NOMO-1 (cell line): ENCODE measurements around the gene KRT1.
"Not testable (repeated sequence)": the region's sequence is repeated elsewhere in the genome, so short reads cannot be mapped to it uniquely, and the experiment has no call there.

Experiments used
- DNase-seq, 2 experiments: peaks; one replicate each; lab custom pipeline; 2025; ENCODE audit not compliant: unreplicated experiment in 2 of 2; lab: John Stamatoyannopoulos, UW

The KRT1 gene

DNA sequence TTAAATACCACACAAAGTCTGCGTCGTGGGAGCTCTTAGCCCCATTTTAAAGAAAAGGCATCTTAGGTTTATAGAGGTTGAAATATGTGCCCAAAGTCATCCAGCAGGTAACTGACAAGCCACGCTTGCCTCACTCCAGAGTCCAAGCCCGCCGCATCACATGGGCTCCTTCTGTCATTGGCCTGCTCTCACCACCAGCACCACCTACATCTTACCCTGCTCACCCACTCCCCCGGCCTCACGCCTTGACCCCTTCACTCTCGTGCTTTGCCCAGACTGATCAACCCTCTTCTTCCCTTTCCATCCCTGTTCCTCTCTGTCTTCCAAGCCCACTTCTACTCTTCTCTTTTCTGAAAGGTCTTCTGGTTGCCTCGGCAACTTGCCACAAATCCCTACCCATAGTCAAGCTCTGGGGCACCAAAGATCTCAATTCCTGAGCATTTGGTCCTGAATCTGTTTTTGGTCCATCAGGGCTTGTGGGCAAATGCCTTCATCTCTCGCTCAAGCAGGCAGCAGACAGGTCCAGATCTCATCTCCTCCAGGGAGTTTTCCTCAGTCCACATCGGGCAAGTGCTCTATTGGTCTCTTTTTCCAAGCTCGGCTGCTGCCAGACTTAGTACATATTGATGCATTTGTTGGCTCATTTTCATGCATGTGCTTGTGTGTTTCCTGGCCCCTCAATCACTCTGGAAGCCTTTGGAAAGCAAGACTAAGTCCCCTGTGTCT lies 3.5 kb upstream of the KRT1 start:
- DNase-seq: no peak

DNA sequence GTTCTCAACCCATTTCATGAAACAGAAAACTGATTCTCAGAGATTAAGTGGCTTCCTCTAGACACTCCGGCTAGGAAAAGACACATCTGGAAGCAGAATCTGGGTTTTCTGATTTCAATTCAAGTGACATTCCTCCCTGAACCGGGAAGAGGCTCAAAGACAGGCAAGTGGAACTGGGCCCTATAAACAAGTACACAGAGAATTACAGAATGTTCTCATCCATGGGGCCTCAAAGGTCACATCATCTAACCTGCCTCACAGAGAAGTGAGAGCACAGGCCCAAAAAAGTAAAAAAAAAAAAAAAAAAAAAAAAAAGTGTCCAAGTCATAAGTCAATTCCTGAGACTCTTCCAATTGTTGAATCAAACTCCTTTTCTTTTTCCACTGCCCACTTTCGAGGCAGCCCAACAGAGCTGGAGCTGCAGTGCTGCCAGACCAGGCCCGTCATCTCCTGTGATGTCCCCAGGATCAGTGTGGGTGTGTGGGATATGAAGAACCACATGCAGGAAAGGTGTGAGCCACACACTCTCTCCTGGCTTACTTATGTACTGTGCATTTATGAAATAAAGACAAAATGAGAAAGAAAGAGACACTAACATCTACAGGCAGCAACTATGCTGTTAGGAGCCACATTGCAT lies 2.8 kb upstream of the KRT1 start:
- DNase-seq: no peak

DNA sequence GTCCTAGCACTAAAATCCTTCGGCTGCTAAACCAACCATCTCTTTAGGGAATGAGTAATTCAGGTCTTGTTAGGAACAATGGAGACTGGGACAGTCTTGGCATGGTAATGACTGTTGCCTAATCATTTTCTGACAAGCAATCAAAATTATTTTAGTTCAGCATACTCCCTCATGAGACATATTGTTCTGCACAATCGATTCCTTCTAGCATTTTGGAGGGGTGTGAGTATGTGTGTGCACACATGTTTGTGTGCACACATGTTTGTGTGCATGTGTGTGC lies 2.1 kb upstream of the KRT1 start:
- no peak for DNase-seq

DNA sequence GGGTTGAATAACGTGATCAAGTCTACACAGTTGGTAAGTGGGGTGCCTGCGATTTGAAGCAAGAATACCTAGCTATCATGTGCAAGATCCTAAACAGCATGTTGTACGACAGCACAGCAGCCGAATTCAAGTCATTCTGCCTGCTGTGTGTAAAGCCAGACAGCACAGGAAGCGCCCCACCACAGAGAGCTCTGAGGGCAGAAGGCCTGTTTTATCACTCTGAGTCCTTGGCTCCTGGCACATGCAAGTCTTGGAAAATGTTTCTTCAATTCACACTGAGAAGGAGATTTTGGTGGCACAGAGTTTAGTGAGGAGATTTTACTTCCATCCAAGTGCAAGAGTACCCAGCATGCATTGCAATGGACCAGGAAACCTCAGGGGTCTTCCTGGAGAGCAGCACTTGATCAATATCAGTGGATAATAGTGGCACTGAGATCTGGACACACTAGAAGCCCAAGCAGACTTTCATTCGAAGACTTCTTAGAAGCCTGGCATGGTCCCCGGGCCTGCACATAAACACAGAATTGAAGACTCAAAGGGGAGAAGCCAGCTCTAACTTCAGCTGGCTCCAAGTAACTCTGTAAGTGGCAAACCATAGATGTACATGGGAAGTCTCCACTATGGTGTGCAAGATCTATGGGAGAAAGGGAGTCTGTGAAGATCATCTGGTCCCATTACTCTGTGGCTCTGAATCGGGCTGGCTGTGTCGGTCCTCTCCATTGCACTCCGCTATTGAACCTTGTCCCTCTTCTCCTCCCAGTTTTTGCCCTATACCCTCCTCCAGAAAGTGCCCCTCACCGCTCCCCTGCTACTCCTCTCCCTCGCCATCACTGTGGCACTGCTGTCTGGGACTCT lies 1.5 kb upstream of the KRT1 start:
- no peak for DNase-seq

DNA sequence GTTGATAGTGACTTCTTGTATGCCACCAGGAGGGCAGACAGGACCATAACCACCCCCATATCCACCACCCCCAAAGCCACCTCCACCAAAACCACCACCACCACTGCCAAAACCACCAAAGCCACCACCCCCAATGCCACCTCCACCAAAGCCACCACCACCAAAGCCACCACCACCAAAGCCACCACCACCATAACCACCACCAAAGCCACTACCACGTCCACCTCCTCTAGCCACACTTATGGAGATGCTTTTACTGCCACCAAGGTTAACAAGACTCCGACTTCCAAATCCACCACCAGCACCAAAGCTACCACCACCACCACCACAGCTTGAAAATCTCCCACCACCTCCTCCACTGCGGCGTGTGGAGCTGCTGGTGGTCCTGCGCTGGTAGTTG lies 332 bp downstream of the KRT1 start:
- no peak for DNase-seq

DNA sequence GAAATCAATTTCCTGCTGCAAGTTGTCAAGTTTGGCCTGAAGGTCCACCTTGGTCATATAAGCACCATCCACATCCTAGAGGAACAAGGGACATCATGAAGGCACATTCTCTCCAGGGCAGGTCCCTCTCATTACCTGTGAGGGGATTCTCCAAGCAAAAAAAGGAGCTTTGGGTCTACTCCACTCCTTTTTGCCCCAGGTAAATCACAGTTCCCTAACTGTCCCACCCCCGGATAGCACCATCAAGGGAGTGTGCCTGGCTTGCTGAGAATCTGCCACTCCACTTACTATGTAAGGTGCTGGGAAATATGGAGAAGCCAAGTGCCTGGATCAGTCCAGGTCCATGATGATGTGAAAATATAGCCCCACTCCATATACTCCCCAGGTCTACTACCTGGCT lies 2.5 kb downstream of the KRT1 start:
- DNase-seq: no peak

DNA sequence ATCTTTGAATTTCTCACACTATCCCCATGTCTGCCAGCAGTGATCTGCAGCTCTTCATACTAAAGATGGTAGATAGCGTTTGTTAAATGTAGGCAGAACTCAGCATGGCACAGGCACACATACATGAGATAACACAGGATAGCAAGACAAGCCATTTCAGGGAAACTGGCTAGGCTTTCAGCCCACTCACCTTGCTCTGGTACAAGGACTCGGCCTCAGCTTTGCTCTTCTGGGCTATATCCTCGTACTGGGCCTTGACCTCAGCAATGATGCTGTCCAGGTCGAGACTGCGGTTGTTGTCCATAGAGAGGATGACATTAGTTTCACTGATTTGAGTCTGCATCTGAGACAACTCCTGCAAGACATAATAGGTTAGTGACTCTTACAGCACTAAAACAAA lies 3.1 kb downstream of the KRT1 start:
- no peak for DNase-seq

DNA sequence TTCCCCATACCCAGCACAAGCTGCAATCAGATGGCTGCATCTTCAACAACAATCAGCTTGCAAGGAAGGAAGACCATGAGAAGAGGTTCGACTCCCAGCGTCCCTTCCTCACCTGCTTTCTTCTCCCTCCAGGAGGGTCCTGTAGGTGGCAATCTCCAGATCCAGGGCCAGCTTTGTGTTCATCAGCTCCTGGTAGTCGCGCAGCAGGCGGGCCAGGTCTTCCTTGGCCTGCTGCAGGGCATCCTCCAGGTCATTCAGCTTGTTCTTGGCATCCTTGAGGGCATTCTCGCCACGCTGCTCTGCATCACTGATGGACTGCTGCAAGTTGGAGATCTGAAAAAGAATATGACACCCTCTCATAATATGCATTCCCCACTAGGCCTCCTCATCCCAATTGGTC lies 4.0 kb downstream of the KRT1 start:
- no peak for DNase-seq

DNA sequence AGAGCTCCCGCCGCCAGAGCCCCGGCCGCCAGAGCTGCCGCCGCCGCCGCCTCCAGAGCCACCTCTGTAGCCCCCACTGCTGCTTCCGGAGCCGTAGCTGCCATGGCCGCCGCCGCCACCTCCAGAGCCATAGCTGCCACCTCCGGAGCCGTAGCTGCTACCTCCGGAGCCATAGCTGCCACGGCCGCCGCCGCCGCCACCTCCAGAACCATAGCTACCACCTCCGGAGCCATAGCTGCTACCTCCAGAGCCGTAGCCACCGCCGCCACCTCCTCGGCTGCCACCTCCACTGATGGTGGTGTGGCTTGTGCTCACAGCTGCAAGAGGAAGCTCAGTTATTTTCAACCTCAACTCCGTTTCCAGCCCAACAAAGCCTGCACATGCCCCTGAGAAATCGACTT lies 4.9 kb downstream of the KRT1 start:
- no peak for DNase-seq

DNA sequence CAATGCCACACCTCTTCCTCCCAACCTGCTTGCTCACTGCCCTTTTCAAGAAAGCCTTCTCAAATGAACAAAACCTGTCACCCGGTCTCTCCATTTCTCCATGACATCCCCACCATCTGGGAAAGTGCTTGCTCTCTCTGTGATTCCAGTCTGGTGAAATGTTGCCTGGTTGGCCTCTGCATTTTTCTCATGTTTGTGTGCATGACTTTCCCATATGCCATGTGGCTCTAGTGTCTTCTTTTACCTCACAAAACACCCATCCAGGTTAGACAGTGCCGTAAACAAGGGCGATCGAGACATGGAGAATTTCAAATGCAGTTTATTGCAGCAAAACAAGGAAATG lies 5.8 kb downstream of the KRT1 start:
- DNase-seq: no peak

DNA sequence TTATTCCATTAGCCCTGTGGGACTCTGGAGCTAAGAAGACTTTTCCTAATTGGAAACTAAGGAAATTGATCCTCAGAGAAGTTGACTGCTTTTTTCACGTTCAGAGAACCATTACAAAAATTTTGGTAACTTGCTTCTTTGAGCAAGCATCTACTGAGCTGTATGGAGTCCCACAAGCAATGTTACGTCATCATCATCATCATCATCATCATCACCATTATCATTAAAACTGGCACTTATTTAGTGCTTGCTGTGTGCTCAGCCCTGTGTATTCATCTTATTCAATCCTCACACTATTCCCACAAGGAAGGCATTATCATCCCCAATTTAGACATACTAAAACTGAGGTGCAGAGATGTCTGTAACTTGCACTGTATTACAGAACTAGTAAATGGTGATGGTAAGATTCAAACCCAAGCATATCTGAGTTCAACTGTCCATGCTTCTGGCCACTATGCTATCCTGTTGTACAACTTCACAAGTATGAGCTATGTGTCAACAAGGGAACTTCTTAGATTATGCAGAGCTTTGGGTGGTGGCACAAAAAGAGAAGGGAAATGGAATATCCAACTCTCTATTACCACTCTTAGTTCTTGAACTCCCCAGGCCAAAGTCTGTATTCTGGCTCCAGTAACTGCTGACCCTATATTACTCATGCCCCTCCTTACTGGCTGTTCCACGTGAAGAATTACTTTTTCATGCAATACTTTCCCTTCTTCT lies 6.3 kb downstream of the KRT1 start:
- DNase-seq: no peak

DNA sequence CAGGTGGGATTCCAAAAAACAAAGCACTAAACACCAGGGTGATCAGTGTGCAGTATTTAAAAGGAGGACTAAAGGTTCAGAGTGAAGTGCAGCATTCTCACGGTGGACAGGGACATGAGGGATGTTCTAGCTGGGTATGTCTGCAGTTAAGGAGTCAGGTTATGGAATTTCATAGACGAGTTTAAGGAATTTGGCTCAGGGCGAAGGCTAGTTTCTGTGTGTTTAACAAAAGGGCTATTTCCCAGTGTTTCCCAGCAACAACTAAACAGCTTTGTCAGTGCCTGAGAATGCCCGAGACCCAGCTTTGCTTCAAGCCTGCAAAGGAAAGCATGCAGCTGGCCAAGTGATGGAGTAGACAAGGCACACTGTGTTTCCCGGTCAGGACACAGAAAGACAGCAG lies 7.0 kb downstream of the KRT1 start:
- DNase-seq: no peak

DNA sequence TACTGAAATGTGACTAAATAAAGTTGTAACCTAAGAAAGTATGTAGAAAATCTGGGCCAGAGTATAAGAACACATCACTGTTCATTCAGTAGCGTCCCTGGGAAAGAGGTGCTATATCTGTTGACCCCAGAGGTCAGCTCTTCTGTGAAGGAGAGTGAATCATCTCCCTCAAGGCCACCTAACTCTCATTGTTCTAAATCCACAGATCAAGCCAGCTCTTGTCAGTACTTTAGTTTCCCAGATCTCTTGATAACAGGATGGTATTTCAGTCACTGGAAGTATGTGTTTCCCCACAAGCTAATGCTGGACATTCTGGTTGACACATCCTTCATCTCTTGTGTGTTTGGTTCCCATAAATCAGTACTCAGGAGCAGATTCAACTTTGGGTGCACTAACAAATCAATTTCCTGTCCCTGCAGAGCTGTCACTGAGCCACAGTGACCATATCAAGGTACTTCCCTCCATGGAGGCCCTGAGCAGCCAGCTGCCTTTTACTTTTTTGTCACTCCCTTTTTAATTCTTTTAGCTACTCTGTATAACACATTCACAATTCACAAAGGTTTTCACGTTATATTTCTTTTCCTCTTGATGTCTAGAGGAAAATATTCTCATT lies 7.8 kb downstream of the KRT1 start:
- no peak for DNase-seq

DNA sequence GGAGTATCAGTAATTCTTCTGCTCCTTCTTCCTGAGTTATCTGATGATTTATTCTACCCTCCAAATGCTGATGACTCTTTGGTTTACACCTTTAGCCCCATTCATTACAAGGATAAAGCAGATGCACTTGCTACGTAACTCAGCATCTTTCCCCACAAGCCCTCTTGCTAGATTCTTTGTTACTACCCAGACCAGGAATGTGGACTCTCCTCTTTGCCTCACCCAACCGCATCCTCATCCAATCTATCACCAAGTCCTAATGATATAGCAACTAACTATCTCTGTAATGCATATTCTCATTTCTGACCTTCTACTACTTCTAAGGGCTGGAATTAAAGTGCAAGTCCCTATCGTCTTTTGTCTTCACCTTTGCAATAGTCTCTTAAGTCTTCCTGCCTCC lies 9.2 kb downstream of the KRT1 start:
- DNase-seq: no peak

DNA sequence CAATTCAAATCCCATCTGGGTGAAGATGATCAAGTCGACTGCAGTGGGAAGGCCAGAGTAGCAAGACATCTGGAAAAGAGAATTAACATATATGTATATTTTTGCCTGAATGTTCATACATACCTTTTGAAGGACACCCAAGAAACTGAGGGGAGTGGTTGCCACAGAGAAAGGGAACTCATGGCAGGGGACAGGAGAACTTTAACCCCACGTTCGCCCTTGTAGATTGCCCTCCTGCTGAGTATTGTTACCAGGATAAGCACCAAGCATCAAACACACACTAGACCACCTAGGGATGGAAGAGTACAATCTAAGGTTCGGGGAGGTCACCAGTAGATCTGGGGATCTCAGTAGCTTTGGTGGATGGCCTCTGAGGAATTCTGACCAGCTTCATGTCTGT lies 9.7 kb downstream of the KRT1 start:
- DNase-seq: no peak

DNA sequence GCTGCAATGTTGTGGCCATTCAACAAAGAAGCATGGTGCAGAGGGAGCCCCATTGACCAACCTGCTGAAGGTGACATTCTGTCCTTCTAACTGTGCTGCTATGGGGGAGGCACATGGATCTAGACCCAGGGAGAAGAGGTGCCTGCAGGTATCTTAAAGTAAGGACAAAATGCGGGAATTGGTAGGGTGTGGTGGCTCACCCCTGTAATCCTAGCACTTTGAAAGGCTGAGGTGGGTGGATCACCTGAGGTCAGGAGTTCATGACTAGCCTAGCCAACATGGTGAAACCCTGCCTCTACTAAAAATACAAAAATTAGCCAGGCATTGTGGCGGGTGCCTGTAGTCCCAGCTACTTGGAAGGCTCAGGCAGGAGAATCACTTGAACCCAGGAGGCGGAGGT lies 10.3 kb downstream of the KRT1 start:
- not testable (repeated sequence) for DNase-seq

DNA sequence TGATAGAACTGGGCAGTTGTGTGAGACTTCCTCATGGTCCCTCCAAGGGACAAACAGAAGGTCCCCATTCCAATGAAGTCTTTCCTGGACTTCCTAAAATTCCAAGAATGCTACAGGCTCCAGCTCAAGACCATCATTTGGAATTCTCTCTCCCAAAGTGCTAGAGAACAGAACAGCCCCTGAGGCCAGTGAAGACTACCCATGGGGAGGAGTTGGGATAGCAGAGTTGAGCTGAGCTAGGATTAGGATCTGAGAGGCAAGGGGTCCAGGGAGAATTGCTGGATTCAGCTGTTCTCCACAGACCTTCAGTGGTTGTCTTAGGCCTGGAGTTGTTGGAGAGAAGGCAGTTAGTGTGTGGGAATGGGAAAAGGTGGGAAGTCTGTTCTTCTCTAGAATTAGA lies 10.8 kb downstream of the KRT1 start:
- DNase-seq: no peak

DNA sequence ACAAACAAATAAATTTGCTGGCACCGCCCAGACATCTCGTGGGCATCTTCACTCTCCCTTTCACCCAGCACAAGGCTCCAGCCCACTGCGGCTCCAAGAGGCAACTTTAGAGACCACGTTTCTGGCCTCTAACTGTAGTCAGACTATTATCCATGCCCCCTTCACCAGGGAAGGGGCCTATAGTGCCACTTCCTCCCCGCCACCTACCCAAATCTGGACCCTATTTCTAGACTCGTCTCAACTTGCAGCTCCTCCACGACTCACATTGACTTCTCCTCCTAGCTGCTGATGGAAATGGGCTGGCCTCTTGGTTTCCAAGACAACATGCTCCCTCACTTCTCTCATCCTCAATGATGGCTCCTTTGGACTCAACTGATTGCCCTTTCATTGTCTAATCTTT lies 12.3 kb downstream of the KRT1 start:
- DNase-seq: no peak

DNA sequence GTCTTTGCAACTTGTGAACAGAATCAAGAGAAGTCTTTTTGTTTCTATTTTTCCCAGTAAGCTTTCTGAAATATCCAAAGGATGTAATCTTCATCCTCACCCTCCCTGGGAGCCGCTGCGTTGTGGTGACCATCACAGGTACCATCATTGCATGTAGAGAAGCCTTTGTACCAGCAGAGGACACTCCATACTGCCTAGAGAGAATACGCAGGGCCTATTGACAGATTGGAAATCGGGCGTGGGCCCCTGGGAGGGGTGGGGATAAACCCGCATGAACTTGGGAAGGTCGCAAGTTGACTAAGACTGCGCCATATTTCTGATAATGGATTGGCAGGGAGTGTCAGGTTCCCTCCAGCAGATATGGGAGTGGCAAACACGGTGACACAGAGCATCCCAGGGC lies 12.7 kb downstream of the KRT1 start:
- no peak for DNase-seq

DNA sequence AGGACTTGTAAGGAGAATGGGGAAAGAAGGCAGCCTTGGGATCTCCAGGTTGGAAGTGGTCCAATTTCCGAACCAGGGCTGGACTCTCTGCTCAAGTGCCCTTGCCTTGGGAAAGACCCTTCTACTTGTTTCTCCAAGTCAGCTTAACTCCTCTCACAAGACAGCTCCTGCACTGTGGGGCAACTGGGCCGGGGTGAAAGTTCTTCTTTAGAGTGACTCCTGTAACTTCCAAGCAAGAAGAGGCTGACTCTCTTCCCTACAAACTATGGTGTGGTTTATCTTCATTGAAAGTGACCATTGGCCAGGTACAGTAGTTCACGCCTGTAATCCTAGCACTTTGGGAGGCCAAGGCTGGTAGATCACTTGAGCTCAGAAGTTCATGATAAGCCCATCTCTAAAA lies 13.7 kb downstream of the KRT1 start:
- DNase-seq: no peak

DNA sequence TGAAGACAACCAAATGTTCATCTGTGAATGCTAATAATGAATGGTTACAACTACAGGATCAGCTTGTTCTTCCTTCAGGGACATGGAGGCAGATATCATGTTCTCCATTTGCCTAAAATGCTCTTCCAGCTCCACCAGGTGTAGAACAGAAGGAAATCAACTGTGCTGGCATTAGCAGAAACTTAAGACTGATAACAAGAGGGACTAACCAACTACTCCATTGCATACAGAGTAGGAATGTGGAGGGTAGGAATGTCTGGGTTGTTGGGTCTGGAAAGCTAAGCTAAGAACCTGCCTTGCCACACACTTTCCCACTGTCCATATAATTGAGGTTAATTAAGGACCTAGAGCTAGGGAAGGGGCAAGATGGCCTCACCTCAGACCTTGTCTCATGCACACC lies 16.8 kb downstream of the KRT1 start:
- DNase-seq: no peak
